ENCODE data around the gene DNAAF9. TPM values are rescaled to one million over a fixed set of nuclear protein-coding genes. Genes with fewer than 3 reads are reported as not detected.
A peak's percentile ranks its signal among the peaks of the same experiment; 100 is the strongest.

The DNAAF9 gene
- 2.0 and 2.3 TPM in 2 replicates for total RNA-seq

GRCh38 chr20:3407040-3407770 lies at the start of gene DNAAF9:
DNAAF9 (minus strand) TSS chr20:3407669; CDS start chr20:3407557, 112 bp downstream.
- Mint-ChIP-seq H3K27ac (peak within 1 kb of the TSS; percentile 83), H3K27me3 (ENCODE audit: low read depth) (peaks cover 15% of the 10 kb centered on the region), H3K4me1 (ENCODE audit: low read depth) (peaks cover 33% of the 10 kb centered on the region), H3K4me3 (ENCODE audit: low read depth) (peak within 1 kb of the TSS; percentile 89), H3K36me3 (ENCODE audit: low read depth) (no peaks in the 10 kb centered on the region), H3K9me3 (no peaks in the 10 kb centered on the region)
- intact Hi-C loops (cut with micrococcal nuclease) = loop anchor here (5.0 kb wide), 1 partner anchor 360 kb away; the partner anchor contains the start of gene ADISSP
- peak; percentile 49 for DNase-seq (ENCODE audit: low spot score)

- Mint-ChIP-seq H3K27me3 (ENCODE audit: low read depth) (peaks cover 21% of the 10 kb centered on the region), H3K27ac (no peak overlapping the region), H3K36me3 (ENCODE audit: low read depth) (no peaks in the 10 kb centered on the region), H3K9me3 (no peaks in the 10 kb centered on the region), H3K4me1 (ENCODE audit: low read depth) (no peaks in the 10 kb centered on the region), H3K4me3 (ENCODE audit: low read depth) (no peak overlapping the region)
- intact Hi-C loops (cut with micrococcal nuclease) = no loop called here
- DNase-seq (ENCODE audit: low spot score) = no peak
Measured at GRCh38 chr20:3456648-3457047, 49.2 kb upstream of the DNAAF9 start.

GRCh38 chr20:3454831-3455230 lies 47.4 kb upstream of the DNAAF9 start:
- no peak for DNase-seq (ENCODE audit: low spot score)
- no peaks in the 10 kb centered on the region for H3K4me1 Mint-ChIP-seq (ENCODE audit: low read depth)
- H3K27me3 Mint-ChIP-seq (ENCODE audit: low read depth) = peaks cover 24% of the 10 kb centered on the region
- intact Hi-C loops (cut with micrococcal nuclease) = no loop called here
- H3K4me3 Mint-ChIP-seq (ENCODE audit: low read depth) = no peak overlapping the region
- H3K36me3 Mint-ChIP-seq (ENCODE audit: low read depth) = no peaks in the 10 kb centered on the region
- no peak overlapping the region for H3K27ac Mint-ChIP-seq
- H3K9me3 Mint-ChIP-seq = no peaks in the 10 kb centered on the region

- DNase-seq (ENCODE audit: low spot score) = no peak
- H3K9me3 Mint-ChIP-seq = no peaks in the 10 kb centered on the region
- intact Hi-C loops (cut with micrococcal nuclease) = no loop called here
- H3K27ac Mint-ChIP-seq = no peak overlapping the region
- H3K4me1 Mint-ChIP-seq (ENCODE audit: low read depth) = no peaks in the 10 kb centered on the region
- no peak overlapping the region for H3K4me3 Mint-ChIP-seq (ENCODE audit: low read depth)
- peaks cover 22% of the 10 kb centered on the region for H3K27me3 Mint-ChIP-seq (ENCODE audit: low read depth)
- H3K36me3 Mint-ChIP-seq (ENCODE audit: low read depth) = no peaks in the 10 kb centered on the region
Measured at GRCh38 chr20:3452690-3453089, 45.2 kb upstream of the DNAAF9 start.

- no peaks in the 10 kb centered on the region for H3K9me3 Mint-ChIP-seq
- no peak overlapping the region for H3K27ac Mint-ChIP-seq
- DNase-seq (ENCODE audit: low spot score) = no peak
- intact Hi-C loops (cut with micrococcal nuclease) = no loop called here
- no peaks in the 10 kb centered on the region for H3K36me3 Mint-ChIP-seq (ENCODE audit: low read depth)
- peaks cover 24% of the 10 kb centered on the region for H3K27me3 Mint-ChIP-seq (ENCODE audit: low read depth)
- H3K4me1 Mint-ChIP-seq (ENCODE audit: low read depth) = no peaks in the 10 kb centered on the region
- H3K4me3 Mint-ChIP-seq (ENCODE audit: low read depth) = no peak overlapping the region
Measured at GRCh38 chr20:3452136-3452535, 44.7 kb upstream of the DNAAF9 start.

GRCh38 chr20:3449319-3449718 lies 41.9 kb upstream of the DNAAF9 start:
- Mint-ChIP-seq H3K4me3 (ENCODE audit: low read depth) (no peak overlapping the region), H3K27ac (no peak overlapping the region), H3K4me1 (ENCODE audit: low read depth) (no peaks in the 10 kb centered on the region), H3K27me3 (ENCODE audit: low read depth) (peaks cover 32% of the 10 kb centered on the region), H3K9me3 (no peaks in the 10 kb centered on the region), H3K36me3 (ENCODE audit: low read depth) (no peaks in the 10 kb centered on the region)
- intact Hi-C loops (cut with micrococcal nuclease) = no loop called here
- no peak for DNase-seq (ENCODE audit: low spot score)

GRCh38 chr20:3447321-3447720 lies 39.9 kb upstream of the DNAAF9 start:
- no peaks in the 10 kb centered on the region for H3K4me1 Mint-ChIP-seq (ENCODE audit: low read depth)
- H3K36me3 Mint-ChIP-seq (ENCODE audit: low read depth) = no peaks in the 10 kb centered on the region
- peaks cover 27% of the 10 kb centered on the region for H3K27me3 Mint-ChIP-seq (ENCODE audit: low read depth)
- H3K27ac Mint-ChIP-seq = no peak overlapping the region
- no peak overlapping the region for H3K4me3 Mint-ChIP-seq (ENCODE audit: low read depth)
- H3K9me3 Mint-ChIP-seq = no peaks in the 10 kb centered on the region
- intact Hi-C loops (cut with micrococcal nuclease) = no loop called here
- no peak for DNase-seq (ENCODE audit: low spot score)

GRCh38 chr20:3446779-3447178 lies 39.3 kb upstream of the DNAAF9 start:
- Mint-ChIP-seq H3K4me3 (ENCODE audit: low read depth) (no peak overlapping the region), H3K36me3 (ENCODE audit: low read depth) (no peaks in the 10 kb centered on the region), H3K9me3 (no peaks in the 10 kb centered on the region), H3K4me1 (ENCODE audit: low read depth) (no peaks in the 10 kb centered on the region), H3K27me3 (ENCODE audit: low read depth) (peaks cover 26% of the 10 kb centered on the region), H3K27ac (no peak overlapping the region)
- DNase-seq (ENCODE audit: low spot score) = no peak
- intact Hi-C loops (cut with micrococcal nuclease) = no loop called here

- intact Hi-C loops (cut with micrococcal nuclease) = no loop called here
- H3K36me3 Mint-ChIP-seq (ENCODE audit: low read depth) = no peaks in the 10 kb centered on the region
- no peak for DNase-seq (ENCODE audit: low spot score)
- no peak overlapping the region for H3K4me3 Mint-ChIP-seq (ENCODE audit: low read depth)
- H3K4me1 Mint-ChIP-seq (ENCODE audit: low read depth) = no peaks in the 10 kb centered on the region
- H3K27me3 Mint-ChIP-seq (ENCODE audit: low read depth) = peaks cover 12% of the 10 kb centered on the region
- H3K27ac Mint-ChIP-seq = no peak overlapping the region
- no peaks in the 10 kb centered on the region for H3K9me3 Mint-ChIP-seq
Measured at GRCh38 chr20:3436864-3437574, 29.6 kb upstream of the DNAAF9 start.

- Mint-ChIP-seq H3K4me1 (ENCODE audit: low read depth) (no peaks in the 10 kb centered on the region), H3K27ac (no peak overlapping the region), H3K9me3 (no peaks in the 10 kb centered on the region), H3K27me3 (ENCODE audit: low read depth) (peaks cover 24% of the 10 kb centered on the region), H3K36me3 (ENCODE audit: low read depth) (no peaks in the 10 kb centered on the region), H3K4me3 (ENCODE audit: low read depth) (no peak overlapping the region)
- intact Hi-C loops (cut with micrococcal nuclease) = no loop called here
- no peak for DNase-seq (ENCODE audit: low spot score)
Measured at GRCh38 chr20:3434232-3434631, 26.8 kb upstream of the DNAAF9 start.

GRCh38 chr20:3433744-3434143 lies 26.3 kb upstream of the DNAAF9 start:
- Mint-ChIP-seq H3K9me3 (no peaks in the 10 kb centered on the region), H3K36me3 (ENCODE audit: low read depth) (no peaks in the 10 kb centered on the region), H3K4me3 (ENCODE audit: low read depth) (no peak overlapping the region), H3K27ac (no peak overlapping the region), H3K4me1 (ENCODE audit: low read depth) (no peaks in the 10 kb centered on the region), H3K27me3 (ENCODE audit: low read depth) (peaks cover 23% of the 10 kb centered on the region)
- no peak for DNase-seq (ENCODE audit: low spot score)
- intact Hi-C loops (cut with micrococcal nuclease) = no loop called here

- no peak for DNase-seq (ENCODE audit: low spot score)
- intact Hi-C loops (cut with micrococcal nuclease) = no loop called here
- Mint-ChIP-seq H3K9me3 (no peaks in the 10 kb centered on the region), H3K27ac (no peak overlapping the region), H3K27me3 (ENCODE audit: low read depth) (peaks cover 23% of the 10 kb centered on the region), H3K36me3 (ENCODE audit: low read depth) (no peaks in the 10 kb centered on the region), H3K4me3 (ENCODE audit: low read depth) (no peak overlapping the region), H3K4me1 (ENCODE audit: low read depth) (no peaks in the 10 kb centered on the region)
Measured at GRCh38 chr20:3432844-3433243, 25.4 kb upstream of the DNAAF9 start.

- H3K27ac Mint-ChIP-seq = no peak overlapping the region
- no peaks in the 10 kb centered on the region for H3K36me3 Mint-ChIP-seq (ENCODE audit: low read depth)
- no peaks in the 10 kb centered on the region for H3K4me1 Mint-ChIP-seq (ENCODE audit: low read depth)
- DNase-seq (ENCODE audit: low spot score) = no peak
- no peaks in the 10 kb centered on the region for H3K9me3 Mint-ChIP-seq
- H3K4me3 Mint-ChIP-seq (ENCODE audit: low read depth) = no peak overlapping the region
- intact Hi-C loops (cut with micrococcal nuclease) = no loop called here
- peaks cover 23% of the 10 kb centered on the region for H3K27me3 Mint-ChIP-seq (ENCODE audit: low read depth)
Measured at GRCh38 chr20:3431109-3431508, 23.6 kb upstream of the DNAAF9 start.
